Endothelial cell of umbilical vein (primary cell): ENCODE data around the gene QPCTL. TPM values are rescaled to one million over a fixed set of nuclear protein-coding genes. Genes with fewer than 3 reads are reported as not detected.

ENCODE experiments used
- BruUV-seq: library from RNA; stranded (reverse); fragments of 400-500 nt; replicated peaks from 2 replicates; lab custom pipeline; 2021; lab: Mats Ljungman, UMichigan
- CTCF ChIA-PET: fragments of 300-600, 350-600 bp; sonication (Branson Sonifier 250); formaldehyde crosslinking; loops from one replicate; lab custom pipeline; 2021; ENCODE audit warnings: antibody characterized with exemption, inconsistent platforms; lab: Charles Lee
- POLR2A ChIA-PET: fragments of 300-600, 350-600 bp; sonication (Branson Sonifier 250); formaldehyde crosslinking; loops from one replicate; lab custom pipeline; 2021; ENCODE audit warnings: antibody characterized with exemption, inconsistent platforms; lab: Charles Lee
- DNase-seq: peaks from one replicate; pipeline ENCODE4 v3.0.0-alpha.2; 2011; ENCODE audit warnings: low read depth, low spot score
- FAIRE-seq: peaks from 2 replicates; lab custom pipeline; 2011; peaks lifted over from hg19 to GRCh38; lab: Jason Lieb, UNC
- H2AFZ ChIP-seq: 2 replicates; pipeline ENCODE4 v1.6.0; 2012; ENCODE audit warnings: low read depth, low read length, control low read depth, inconsistent platforms
- H3K27ac ChIP-seq: 2 replicates; pipeline ENCODE4 v1.5.1; 2011; ENCODE audit warnings: low read depth, mild to moderate bottlenecking, control low read depth, low read length, moderate library complexity; ENCODE audit not compliant: insufficient read depth
- H3K27me3 ChIP-seq, 2 experiments: 2 replicates each; pipeline versions ENCODE4 v1.6.0 to v1.6.1; 2011; ENCODE audit warnings: low read length in 2 of 2, mixed read lengths in 1 of 2; ENCODE audit not compliant: control insufficient read depth in 2 of 2, insufficient read depth in 2 of 2
- H3K36me3 ChIP-seq, 2 experiments: 2 replicates in 1 of 2; 3 replicates in 1 of 2; pipeline ENCODE4 v1.5.1; 2011; ENCODE audit warnings: low read length in 2 of 2, mild to moderate bottlenecking in 1 of 2, moderate library complexity in 1 of 2; ENCODE audit not compliant: control insufficient read depth in 2 of 2, insufficient read depth in 2 of 2; ENCODE audit errors: extremely low read depth in 1 of 2
- H3K4me1 ChIP-seq: 3 replicates; pipeline ENCODE4 v1.5.1; 2011; ENCODE audit warnings: mild to moderate bottlenecking, low read length; ENCODE audit not compliant: control insufficient read depth, insufficient read depth; ENCODE audit errors: extremely low read depth
- H3K4me2 ChIP-seq: 2 replicates; pipeline ENCODE4 v1.6.1; 2011; ENCODE audit warnings: low read length, control low read depth, mixed read lengths; ENCODE audit not compliant: insufficient read depth
- H3K4me3 ChIP-seq, 3 experiments: fragments of 200-600 bp in 1 of 3; sonication (generic), shearing (Covaris generic) in 1 of 3; replicated peaks in 1 of 3; 2 replicates each; pipeline ENCODE4 v1.5.1; 2011 to 2016; ENCODE audit warnings: control low read depth in 3 of 3, low read length in 3 of 3, mild to moderate bottlenecking in 2 of 3, inconsistent platforms in 1 of 3, low read depth in 1 of 3, moderate library complexity in 1 of 3; ENCODE audit not compliant: insufficient read depth in 1 of 3
- H3K79me2 ChIP-seq: 2 replicates; pipeline ENCODE4 v1.6.0; 2012; ENCODE audit warnings: low read length, inconsistent platforms; ENCODE audit not compliant: control insufficient read depth, insufficient read depth
- H3K9ac ChIP-seq: replicated peaks from 2 replicates; pipeline ENCODE3; 2011; ENCODE audit warnings: low read length, control low read depth; ENCODE audit not compliant: insufficient read depth; ENCODE audit errors: extremely low read depth
- H3K9me1 ChIP-seq: replicated peaks from 3 replicates; pipeline ENCODE4 v1.6.0; 2011; ENCODE audit warnings: mild to moderate bottlenecking, low read length; ENCODE audit not compliant: control insufficient read depth, insufficient read depth; ENCODE audit errors: extremely low read depth
- H3K9me3 ChIP-seq: replicated peaks from 2 replicates; pipeline ENCODE4 v1.5.1; 2012; ENCODE audit warnings: low read length, inconsistent platforms; ENCODE audit not compliant: control insufficient read depth, insufficient read depth
- H4K20me1 ChIP-seq: replicated peaks from 2 replicates; pipeline ENCODE3; 2011; ENCODE audit warnings: mild to moderate bottlenecking, low read length; ENCODE audit not compliant: control insufficient read depth, insufficient read depth; ENCODE audit errors: extremely low read depth
- CTCF ChIP-seq, 2 donors: IDR thresholded peaks; 1 replicate in 1 of 2; 2 replicates in 1 of 2; pipeline ENCODE4 v1.5.1; 2011; ENCODE audit warnings: low read length in 2 of 2, mild to moderate bottlenecking in 2 of 2, moderate library complexity in 2 of 2, control low read depth in 1 of 2, inconsistent platforms in 1 of 2, low read depth in 1 of 2; ENCODE audit not compliant: insufficient read depth in 1 of 2; ENCODE audit errors: extremely low read depth in 1 of 2
- EZH2 ChIP-seq: IDR thresholded peaks from 2 replicates; pipeline ENCODE4 v1.6.1; 2012; ENCODE audit warnings: borderline replicate concordance, low read depth, mild to moderate bottlenecking, moderate library complexity, low read length, inconsistent platforms; ENCODE audit not compliant: severe bottlenecking
- FOS ChIP-seq: IDR thresholded peaks from 2 replicates; pipeline ENCODE4 v1.6.1; 2011; ENCODE audit warnings: mild to moderate bottlenecking, low read length, moderate library complexity, borderline replicate concordance; ENCODE audit not compliant: insufficient read depth
- GATA2 ChIP-seq: IDR thresholded peaks from 2 replicates; pipeline ENCODE4 v1.7.0; 2011; ENCODE audit warnings: low read depth, mild to moderate bottlenecking, moderate library complexity, mixed read lengths, low read length; ENCODE audit not compliant: insufficient read length, insufficient read depth
- JUN ChIP-seq: IDR thresholded peaks from 2 replicates; pipeline ENCODE4 v1.6.1; 2011; ENCODE audit warnings: borderline replicate concordance, low read depth; ENCODE audit not compliant: insufficient read length, insufficient read depth
- MYC ChIP-seq: IDR thresholded peaks from one replicate; pipeline ENCODE4 v1.6.1; 2011; ENCODE audit warnings: mild to moderate bottlenecking, low read depth, low read length
- POLR2A ChIP-seq: IDR thresholded peaks from 2 replicates; pipeline ENCODE4 v1.6.1; 2012; ENCODE audit warnings: low read depth, mild to moderate bottlenecking, control low read depth, low read length
- POLR2AphosphoS5 ChIP-seq: IDR thresholded peaks from 2 replicates; pipeline ENCODE4 v1.6.1; 2012; ENCODE audit warnings: low read depth, mild to moderate bottlenecking, control low read depth, low read length, moderate library complexity; ENCODE audit not compliant: insufficient read depth
- dilution Hi-C: fragments of 300-500 bp; cut with MboI; formaldehyde crosslinking; loops from one replicate; pipeline ENCODE4 v1.15.0; 2019; ENCODE audit warnings: low sequenced_read_pairs; ENCODE audit not compliant: extremely low pct_ligation_motif_present
- intact Hi-C: fragments of 100-400 bp; cut with micrococcal nuclease; formaldehyde crosslinking; loops from one replicate; pipeline ENCODE4 v1.10.0; 2022
- polyA plus RNA-seq, 4 experiments: library from polyadenylated mRNA; depleted of rRNA in 3 of 4; stranded (reverse) in 3 of 4; unstranded in 1 of 4; fragments of >200 nt; gene quantifications; 2 replicates each; pipeline versions ENCODE4 v1.2.1 to v1.2.3, GENCODE V29; 2011 to 2012; ENCODE audit warnings: missing spikeins in 1 of 4
- total RNA-seq: library from RNA; stranded (reverse); gene quantifications from 2 replicates; pipeline ENCODE4 v1.2.3, GENCODE V29; 2021
- TF ChIP-seq, protein P1 (sequence below): IDR thresholded peaks from 2 replicates; pipeline ENCODE4 v1.6.1; 2011; ENCODE audit not compliant: insufficient read depth, insufficient read length

Gene QPCTL
- total and polyA plus RNA-seq, 2 donors (not counting 3 experiments of a cell fraction or from before 2014, with no cell fraction given) = 17.6 to 22.5 TPM

DNA sequence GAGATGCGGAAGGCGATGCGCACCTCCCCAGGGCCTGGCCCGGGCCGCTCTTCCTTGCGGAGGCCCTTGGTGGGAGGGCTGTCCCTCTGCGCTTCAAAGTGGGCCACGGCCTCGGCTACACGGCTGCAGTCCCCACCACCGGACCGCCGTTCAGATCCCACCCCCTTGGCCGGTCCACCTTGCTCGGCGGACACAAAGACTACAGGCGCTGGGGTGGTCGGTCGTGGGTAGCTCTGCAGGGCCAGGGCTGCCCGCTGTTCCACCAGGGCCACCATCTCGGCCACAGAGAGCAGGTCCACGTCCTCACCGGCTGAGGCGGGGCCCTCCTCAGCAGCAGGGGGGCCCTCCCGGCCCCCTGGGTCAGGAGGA lies 20.2 kb downstream of the QPCTL start:
- Histone ChIP-seq H3K36me3 (peaks cover 0 to 13% of the 10 kb centered on the region in 2 experiments), H3K79me2 (peaks cover 26% of the 10 kb centered on the region), H3K4me2 (no peak overlapping the region), H4K20me1 (no peaks in the 10 kb centered on the region), H3K27ac (no peak overlapping the region), H3K9me3 (no peaks in the 10 kb centered on the region), H3K9ac (no peak overlapping the region), H2AFZ (no peak overlapping the region), H3K9me1 (no peaks in the 10 kb centered on the region), H3K4me1 (peaks cover 7% of the 10 kb centered on the region), H3K27me3 (no peaks in the 10 kb centered on the region), H3K4me3 (no peak overlapping the region)
- dilution Hi-C loops = no loop called here
- intact Hi-C loops = no loop called here
- FAIRE-seq = no peak
- no TSS peak for BruUV-seq
- ChIA-PET POLR2A (no interaction called here), CTCF (interaction anchor here (2.0 kb wide), 1 partner anchor 20 kb away, joined by 10 read pairs; the partner anchor contains the start of gene QPCTL)
- DNase-seq = no peak
- TF ChIP-seq FOS (no peak), EZH2 (no peak), POLR2A (no peak), MYC (no peak), POLR2AphosphoS5 (no peak), JUN (no peak), CTCF (IDR thresholded peaks at IDR 0.05; ENCODE audit: extremely low read depth in 1 of 2, insufficient read depth in 1 of 2, low read depth in 1 of 2, low read length in 2 of 2) (no peak), GATA2 (no peak)
- TF ChIP-seq, protein P1, sequence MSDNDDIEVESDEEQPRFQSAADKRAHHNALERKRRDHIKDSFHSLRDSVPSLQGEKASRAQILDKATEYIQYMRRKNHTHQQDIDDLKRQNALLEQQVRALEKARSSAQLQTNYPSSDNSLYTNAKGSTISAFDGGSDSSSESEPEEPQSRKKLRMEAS = no peak
